Stimulated activated naive B cell treated with anti-CD40 and anti-IgM and Interleukin-4, amounts not matched to agents 10 μg/mL and 1 μg/mL and 100 μg/mL, for 72 hours (primary cell): ENCODE results near the gene UNC5CL.

ENCODE experiments used
- ATAC-seq, 2 donors: fragments of 150-1000 bp; cut with Tn5 transposase; replicated peaks; 2 replicates each; pipeline ENCODE4 v1.10.0; 2021; ENCODE audit warnings: moderate library complexity in 1 of 2
- DNase-seq: peaks from one replicate; pipeline ENCODE4 v3.0.0; 2021
- H3K27ac Mint-ChIP-seq: one replicate; pipeline ENCODE4 v1.8.0; 2022; ENCODE audit warnings: mild to moderate bottlenecking, mixed read lengths
- H3K27me3 Mint-ChIP-seq, 2 donors: one replicate each; pipeline ENCODE4 v1.8.0; 2022; ENCODE audit warnings: mixed read lengths in 2 of 2
- H3K36me3 Mint-ChIP-seq, 2 donors: one replicate each; pipeline ENCODE4 v1.8.0; 2022; ENCODE audit warnings: mixed read lengths in 2 of 2, mild to moderate bottlenecking in 1 of 2
- H3K4me1 Mint-ChIP-seq, 2 donors: one replicate each; pipeline ENCODE4 v1.8.0; 2022; ENCODE audit warnings: mixed read lengths in 2 of 2, mild to moderate bottlenecking in 1 of 2
- H3K4me3 Mint-ChIP-seq, 2 donors: one replicate each; pipeline ENCODE4 v1.8.0; 2022; ENCODE audit warnings: mild to moderate bottlenecking in 2 of 2, mixed read lengths in 2 of 2, moderate library complexity in 1 of 2
- H3K9me3 Mint-ChIP-seq, 2 donors: one replicate each; pipeline ENCODE4 v1.8.0; 2022; ENCODE audit warnings: mixed read lengths in 2 of 2, mild to moderate bottlenecking in 1 of 2

The UNC5CL gene, protein sequence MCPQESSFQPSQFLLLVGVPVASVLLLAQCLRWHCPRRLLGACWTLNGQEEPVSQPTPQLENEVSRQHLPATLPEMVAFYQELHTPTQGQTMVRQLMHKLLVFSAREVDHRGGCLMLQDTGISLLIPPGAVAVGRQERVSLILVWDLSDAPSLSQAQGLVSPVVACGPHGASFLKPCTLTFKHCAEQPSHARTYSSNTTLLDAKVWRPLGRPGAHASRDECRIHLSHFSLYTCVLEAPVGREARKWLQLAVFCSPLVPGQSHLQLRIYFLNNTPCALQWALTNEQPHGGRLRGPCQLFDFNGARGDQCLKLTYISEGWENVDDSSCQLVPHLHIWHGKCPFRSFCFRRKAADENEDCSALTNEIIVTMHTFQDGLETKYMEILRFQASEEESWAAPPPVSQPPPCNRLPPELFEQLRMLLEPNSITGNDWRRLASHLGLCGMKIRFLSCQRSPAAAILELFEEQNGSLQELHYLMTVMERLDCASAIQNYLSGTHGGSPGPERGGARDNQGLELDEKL

DNA sequence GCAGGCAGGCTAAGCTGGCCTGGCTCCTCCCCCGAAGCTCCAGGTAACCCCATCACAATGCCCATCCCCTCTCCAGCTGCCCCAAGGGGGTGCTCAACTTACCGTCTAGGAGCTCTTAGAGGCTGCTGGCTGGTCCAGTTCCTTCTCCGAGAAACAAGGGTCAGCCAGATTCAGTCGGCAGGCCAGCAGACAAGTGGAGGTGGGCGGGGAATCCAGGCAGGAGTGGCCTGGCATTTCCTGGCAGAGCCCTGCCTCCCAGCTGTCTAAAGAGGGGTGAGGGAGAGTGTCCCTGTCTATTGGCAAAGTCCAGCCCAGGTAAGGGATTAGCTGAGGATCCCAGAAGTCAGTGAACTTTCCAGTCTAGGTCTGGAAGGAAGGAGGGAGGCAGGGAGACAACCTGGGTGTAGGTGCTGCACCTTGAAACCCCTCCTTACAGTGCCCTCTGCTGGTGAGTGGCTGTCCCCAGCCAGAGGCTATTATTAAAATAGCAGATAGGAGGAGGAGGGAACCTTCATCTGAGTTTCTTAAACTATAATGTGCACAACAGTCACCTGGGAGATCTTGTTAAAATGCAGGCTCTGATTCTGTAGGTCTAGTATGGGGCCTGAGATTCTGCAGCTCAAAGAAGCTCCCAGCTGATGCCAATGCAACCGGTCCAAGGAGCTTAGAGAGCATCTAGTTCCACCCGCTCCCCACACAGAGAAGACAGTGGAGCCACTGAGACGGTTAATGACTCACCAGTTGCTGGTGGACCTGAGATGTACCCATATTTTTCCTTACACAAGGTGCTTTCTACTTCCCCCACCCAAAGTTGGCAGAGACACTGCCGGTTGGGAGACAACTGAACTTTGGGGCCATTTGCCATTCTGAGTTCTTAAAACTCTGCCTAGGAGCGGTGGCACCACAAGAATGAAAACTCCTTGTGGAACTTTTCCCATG lies at the start of gene UNC5CL:
TSS of gene UNC5CL (minus strand) at position 162 of the 939 bp plus-strand sequence. CDS start 4,147 bp downstream, outside the sequence.
- Mint-ChIP-seq H3K4me1 (peaks cover 4 to 8% of the 10 kb centered on the region in 2 donors), H3K27me3 (no peaks in the 10 kb centered on the region), H3K9me3 (no peaks in the 10 kb centered on the region), H3K4me3 (no peak within 1 kb of the TSS), H3K27ac (no peak within 1 kb of the TSS), H3K36me3 (peaks cover 0 to 15% of the 10 kb centered on the region in 2 donors)
- DNase-seq = no peak
- ATAC-seq = peak; percentile 73 to 78

DNA sequence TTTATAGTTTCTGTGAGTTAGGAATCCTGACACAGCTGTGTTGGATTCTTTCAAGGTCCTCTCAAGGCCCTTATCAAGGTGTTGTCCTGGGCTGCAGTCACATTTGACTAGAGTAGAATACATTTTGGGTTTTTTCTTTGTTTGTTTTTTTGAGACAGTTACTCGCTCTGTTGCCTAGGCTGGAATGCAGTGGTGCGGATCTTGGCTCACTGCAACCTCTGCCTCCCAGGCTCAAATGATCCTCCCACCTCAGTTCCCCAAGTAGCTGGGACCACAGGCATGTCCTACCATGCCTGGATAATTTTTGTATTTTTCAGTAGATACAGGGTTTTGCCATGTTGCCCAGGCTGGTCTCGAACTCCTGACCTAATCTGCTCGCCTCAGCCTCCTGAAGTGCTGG lies 49.4 kb upstream of the UNC5CL start:
- no peak overlapping the region for H3K4me3 Mint-ChIP-seq
- no peaks in the 10 kb centered on the region for H3K9me3 Mint-ChIP-seq
- peaks cover 13 to 45% of the 10 kb centered on the region in 2 donors for H3K36me3 Mint-ChIP-seq
- no peaks in the 10 kb centered on the region for H3K27me3 Mint-ChIP-seq
- H3K4me1 Mint-ChIP-seq = peaks cover 0 to 2% of the 10 kb centered on the region in 2 donors
- no peak for DNase-seq
- no peak for ATAC-seq
- no peak overlapping the region for H3K27ac Mint-ChIP-seq

DNA sequence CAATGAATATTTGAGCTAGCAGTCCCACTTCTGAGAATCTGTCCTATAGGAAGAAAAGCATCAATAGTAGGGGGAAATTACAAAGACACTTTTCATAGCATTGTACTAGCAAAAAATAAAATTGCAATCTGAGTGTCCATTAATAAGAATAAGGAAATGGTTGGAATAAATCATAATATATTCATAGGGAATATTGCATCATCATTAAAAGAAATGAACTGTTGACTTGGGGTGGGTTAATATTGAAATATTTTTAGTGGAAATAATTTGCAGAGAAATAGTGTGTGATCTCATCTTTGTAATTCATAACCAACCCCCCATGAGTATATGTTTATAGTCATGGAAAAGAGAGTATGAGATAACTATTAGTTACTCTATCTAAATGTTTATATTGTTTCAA lies 46.2 kb upstream of the UNC5CL start:
- Mint-ChIP-seq H3K27me3 (no peaks in the 10 kb centered on the region), H3K36me3 (peaks cover 22 to 47% of the 10 kb centered on the region in 2 donors), H3K4me1 (peaks cover 7 to 10% of the 10 kb centered on the region in 2 donors), H3K4me3 (no peak overlapping the region), H3K9me3 (no peaks in the 10 kb centered on the region), H3K27ac (no peak overlapping the region)
- no peak for DNase-seq
- ATAC-seq = no peak

DNA sequence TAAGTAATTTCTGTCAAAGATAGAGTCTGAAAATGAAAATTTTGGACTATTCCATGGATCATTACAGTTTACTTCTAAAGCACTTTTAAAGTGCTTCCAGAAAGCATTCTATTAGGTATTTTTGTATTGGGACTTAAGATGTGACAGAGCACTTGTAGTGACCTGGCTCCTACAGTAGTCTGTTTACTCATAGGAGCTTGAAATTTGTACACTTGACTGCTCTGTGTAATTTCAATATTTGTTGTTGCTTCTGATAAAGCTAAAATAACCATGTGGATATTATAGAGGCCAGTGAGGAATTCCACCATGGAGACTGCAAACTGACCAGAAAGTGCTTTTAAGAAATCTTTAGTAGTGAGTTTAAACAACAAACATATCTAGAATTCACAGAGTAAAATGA lies 44.1 kb upstream of the UNC5CL start:
- no peaks in the 10 kb centered on the region for H3K9me3 Mint-ChIP-seq
- DNase-seq (no peak), ATAC-seq (no peak)
- peaks cover 9 to 21% of the 10 kb centered on the region in 2 donors for H3K4me1 Mint-ChIP-seq
- H3K4me3 Mint-ChIP-seq = no peak overlapping the region
- H3K27me3 Mint-ChIP-seq = no peaks in the 10 kb centered on the region
- H3K27ac Mint-ChIP-seq = no peak overlapping the region
- peaks cover 25 to 49% of the 10 kb centered on the region in 2 donors for H3K36me3 Mint-ChIP-seq

DNA sequence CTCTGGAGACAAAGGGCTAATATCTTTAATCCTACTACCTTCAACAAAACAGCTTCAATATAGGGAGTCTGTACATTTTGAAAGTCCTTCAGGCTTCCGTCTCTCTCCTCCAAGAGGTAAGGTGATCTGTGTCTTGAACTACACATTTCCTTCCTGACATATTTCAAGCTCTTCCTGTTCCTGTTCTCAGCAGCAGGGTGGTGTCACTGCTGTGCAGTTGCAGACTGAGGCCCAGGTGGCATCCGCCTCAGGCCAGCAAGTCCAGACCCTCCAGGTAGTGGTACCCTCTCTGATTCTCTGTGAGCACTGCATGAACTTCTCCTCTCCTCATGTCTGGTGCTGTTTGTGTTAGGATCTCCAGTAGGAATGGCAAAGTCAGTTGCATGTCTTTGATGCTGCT lies 41.6 kb upstream of the UNC5CL start:
- H3K4me3 Mint-ChIP-seq = peak overlapping the region in 1 of 2 donors; percentile 1
- peak overlapping the region; percentile 72 for H3K27ac Mint-ChIP-seq
- ATAC-seq = no peak
- peaks cover 24 to 43% of the 10 kb centered on the region in 2 donors for H3K36me3 Mint-ChIP-seq
- H3K27me3 Mint-ChIP-seq = no peaks in the 10 kb centered on the region
- no peak for DNase-seq
- no peaks in the 10 kb centered on the region for H3K9me3 Mint-ChIP-seq
- peaks cover 16 to 29% of the 10 kb centered on the region in 2 donors for H3K4me1 Mint-ChIP-seq

DNA sequence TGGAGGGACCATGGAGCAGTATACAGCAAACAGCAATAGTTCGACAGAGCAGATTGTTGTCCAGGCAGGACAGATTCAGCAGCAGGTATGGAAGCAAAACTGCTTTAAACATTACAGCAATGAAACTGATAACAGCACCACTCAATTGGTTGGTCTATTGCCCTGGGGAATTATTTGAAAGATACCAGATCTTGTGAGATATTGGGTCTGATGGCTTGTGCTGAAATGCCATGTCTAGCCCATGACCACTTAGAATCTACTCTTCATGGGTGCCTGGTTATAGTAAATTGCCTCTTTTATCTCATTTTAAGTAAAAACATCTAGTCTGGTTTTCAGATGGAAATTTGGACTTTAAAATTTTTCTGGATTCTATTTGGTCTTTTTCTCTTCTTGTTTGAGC lies 40.1 kb upstream of the UNC5CL start:
- Mint-ChIP-seq H3K4me3 (no peak overlapping the region), H3K27ac (no peak overlapping the region), H3K4me1 (peaks cover 28 to 45% of the 10 kb centered on the region in 2 donors), H3K36me3 (peaks cover 25 to 45% of the 10 kb centered on the region in 2 donors), H3K27me3 (no peaks in the 10 kb centered on the region), H3K9me3 (no peaks in the 10 kb centered on the region)
- no peak for ATAC-seq
- DNase-seq = no peak

DNA sequence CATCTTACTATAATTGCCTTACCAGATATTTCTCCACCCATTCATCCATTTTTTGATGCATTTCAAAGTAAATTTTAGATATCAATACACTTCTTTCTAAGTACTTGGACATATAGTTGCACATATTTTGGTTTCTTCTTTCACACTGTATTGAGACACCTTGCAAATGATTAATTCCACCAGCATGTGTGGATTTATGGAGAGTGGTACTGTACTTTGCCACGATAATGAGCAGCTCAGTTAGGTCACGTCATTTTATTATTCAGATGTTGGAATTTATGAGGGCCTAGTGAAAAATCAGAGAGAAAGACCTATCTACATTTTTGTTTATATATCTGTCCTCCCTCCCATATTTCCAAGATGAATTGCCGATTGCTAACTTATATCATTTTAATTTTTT lies 39.1 kb upstream of the UNC5CL start:
- Mint-ChIP-seq H3K27ac (no peak overlapping the region), H3K36me3 (peaks cover 25 to 40% of the 10 kb centered on the region in 2 donors), H3K9me3 (no peaks in the 10 kb centered on the region), H3K27me3 (no peaks in the 10 kb centered on the region), H3K4me3 (no peak overlapping the region), H3K4me1 (peaks cover 31 to 51% of the 10 kb centered on the region in 2 donors)
- no peak for DNase-seq
- no peak for ATAC-seq

DNA sequence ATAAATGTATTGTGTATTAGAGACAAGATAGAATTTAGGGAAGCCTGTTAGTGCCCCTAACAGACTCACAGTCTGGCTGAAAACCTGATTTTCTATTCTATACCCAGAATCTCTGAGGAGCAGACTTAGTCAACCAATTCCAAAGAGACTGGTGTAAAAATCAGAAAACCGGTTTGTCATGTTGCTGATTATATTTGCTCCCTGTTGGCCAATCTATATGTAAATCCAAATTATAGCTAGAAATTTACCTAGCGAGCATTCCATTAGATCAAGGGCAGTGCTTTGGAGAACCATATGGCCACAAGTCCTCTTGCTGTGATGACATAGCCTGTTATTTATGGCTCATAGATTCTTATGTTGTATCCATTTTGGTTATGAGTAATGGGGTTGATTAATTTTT lies 38.5 kb upstream of the UNC5CL start:
- Mint-ChIP-seq H3K9me3 (no peaks in the 10 kb centered on the region), H3K4me1 (peaks cover 31 to 51% of the 10 kb centered on the region in 2 donors), H3K4me3 (no peak overlapping the region), H3K27me3 (no peaks in the 10 kb centered on the region), H3K27ac (no peak overlapping the region), H3K36me3 (peaks cover 25 to 38% of the 10 kb centered on the region in 2 donors)
- no peak for DNase-seq
- no peak for ATAC-seq

DNA sequence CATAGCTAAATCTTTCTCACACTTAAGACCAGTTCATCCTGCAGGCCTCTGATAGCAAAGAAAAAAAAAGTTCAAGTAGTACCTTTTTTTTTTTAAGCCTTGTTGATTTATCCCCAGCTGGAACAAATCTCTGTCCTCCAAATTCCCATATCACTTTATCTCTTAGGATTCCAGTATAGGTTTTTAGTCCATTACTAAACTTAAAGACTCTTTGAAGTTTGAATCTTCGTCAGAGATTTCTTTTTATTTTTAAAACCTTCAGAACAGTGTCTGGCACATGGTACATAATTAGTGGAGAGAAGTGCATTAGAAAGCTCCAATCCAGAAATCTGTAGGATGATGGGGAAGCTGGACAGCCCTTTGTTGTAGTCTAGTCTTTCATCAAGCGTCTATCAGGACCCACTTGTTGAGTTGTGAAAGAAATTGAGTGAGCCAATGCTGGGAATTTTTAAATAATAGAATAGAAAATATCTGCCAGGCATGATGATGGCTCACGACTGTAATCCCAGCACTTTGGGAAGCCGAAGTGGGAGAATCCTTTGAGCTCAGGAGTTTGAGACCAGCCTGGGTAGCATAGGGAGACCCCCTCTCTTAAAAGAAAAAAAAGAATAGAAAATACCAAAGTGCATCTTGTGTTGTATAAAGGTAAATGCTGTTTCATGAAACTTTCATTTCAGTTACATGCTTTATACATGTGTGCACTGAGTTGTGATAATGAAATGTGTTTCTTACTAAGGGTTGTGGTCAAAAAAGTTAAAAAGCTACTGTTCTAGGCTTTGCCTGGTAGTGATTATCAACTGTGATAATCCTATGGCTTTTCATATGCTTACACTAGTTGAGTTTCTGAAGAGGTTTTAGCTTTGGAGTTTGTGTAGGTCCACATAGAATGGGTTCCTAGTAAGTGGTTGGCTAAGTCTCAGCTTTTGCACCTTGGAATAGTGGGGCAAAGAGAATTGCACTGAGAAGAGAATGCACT lies 36.9 kb upstream of the UNC5CL start:
- ATAC-seq = no peak
- Mint-ChIP-seq H3K4me1 (peaks cover 31 to 54% of the 10 kb centered on the region in 2 donors), H3K27me3 (no peaks in the 10 kb centered on the region), H3K9me3 (no peaks in the 10 kb centered on the region), H3K27ac (peak overlapping the region; percentile 47), H3K36me3 (peaks cover 16 to 31% of the 10 kb centered on the region in 2 donors), H3K4me3 (peak overlapping the region; percentile 5 to 17)
- DNase-seq = no peak

DNA sequence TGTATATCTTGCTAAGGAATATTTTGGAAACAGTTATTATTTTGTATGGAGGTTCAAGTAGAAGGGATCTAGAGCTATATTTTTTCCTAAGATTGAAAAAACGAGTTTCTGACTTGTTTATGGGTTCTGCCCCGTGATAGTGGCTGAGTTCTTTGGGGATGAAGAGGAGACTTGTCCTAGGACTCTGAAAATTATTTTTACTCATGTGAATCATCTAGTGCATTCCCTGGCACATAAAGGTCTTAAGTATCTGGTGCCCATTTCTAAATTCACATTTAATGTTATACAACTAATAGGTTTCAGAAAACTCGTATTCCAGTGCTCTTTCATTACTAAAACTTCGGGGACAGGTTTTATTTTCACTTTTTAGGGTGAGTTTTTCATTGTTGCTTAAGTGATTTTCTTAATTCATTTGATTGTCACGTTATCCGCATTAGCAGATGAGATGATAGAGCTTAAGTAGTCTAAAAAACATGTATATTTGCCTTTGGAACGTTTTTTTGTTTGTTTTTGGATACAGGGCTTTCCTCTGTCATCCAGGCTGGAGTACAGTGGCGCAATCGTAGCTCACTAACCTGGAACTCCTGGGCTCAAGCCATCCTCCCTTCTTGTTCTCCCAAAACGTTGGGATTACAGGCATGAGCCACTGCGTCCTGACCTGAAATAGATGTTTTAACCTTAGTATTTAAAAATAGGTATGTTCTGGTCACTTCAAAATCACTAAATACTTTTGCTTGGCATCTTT lies 35.8 kb upstream of the UNC5CL start:
- no peak for DNase-seq
- H3K4me1 Mint-ChIP-seq = peaks cover 29 to 50% of the 10 kb centered on the region in 2 donors
- H3K27me3 Mint-ChIP-seq = no peaks in the 10 kb centered on the region
- no peaks in the 10 kb centered on the region for H3K9me3 Mint-ChIP-seq
- peak overlapping the region; percentile 92 to 96 for H3K4me3 Mint-ChIP-seq
- H3K27ac Mint-ChIP-seq = peak overlapping the region; percentile 96
- H3K36me3 Mint-ChIP-seq = peaks cover 8 to 22% of the 10 kb centered on the region in 2 donors
- no peak for ATAC-seq

DNA sequence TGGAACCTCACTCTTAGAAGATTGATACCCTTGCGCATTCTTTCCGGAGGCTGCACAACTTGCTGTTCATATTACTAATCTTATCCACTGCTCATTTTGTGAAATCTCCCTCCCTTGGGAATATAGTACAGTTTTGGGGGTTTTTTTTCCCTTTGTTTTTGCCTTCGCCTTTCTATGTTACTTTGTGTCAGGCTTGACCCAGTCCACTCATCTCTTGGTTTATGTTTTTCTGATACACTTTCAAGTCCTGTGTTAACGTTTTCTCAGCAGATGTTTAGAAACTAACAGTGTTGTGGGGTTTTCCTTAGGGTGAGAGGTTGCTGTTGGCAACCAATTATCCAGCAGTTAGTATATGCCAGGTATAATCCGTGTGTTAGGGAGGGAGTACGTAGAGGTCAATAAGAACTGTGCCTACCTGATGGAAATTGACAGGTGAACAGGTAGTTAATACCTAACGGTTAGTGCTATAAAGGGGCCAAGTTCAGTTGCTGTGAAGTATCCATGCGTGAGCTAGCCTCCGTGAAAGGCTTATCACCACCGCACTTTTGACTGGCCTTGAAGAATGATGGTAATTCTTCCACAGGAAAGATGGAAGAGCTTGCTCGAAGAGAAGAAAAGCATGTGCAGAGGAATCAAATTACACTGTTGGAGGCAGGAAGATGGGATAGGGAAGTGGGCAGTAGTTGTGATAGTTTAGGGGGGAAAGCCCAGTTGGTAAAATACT lies 35.1 kb upstream of the UNC5CL start:
- ATAC-seq (no peak), DNase-seq (no peak)
- no peaks in the 10 kb centered on the region for H3K9me3 Mint-ChIP-seq
- peak overlapping the region; percentile 92 to 96 for H3K4me3 Mint-ChIP-seq
- peaks cover 29 to 47% of the 10 kb centered on the region in 2 donors for H3K4me1 Mint-ChIP-seq
- H3K36me3 Mint-ChIP-seq = peaks cover 8 to 19% of the 10 kb centered on the region in 2 donors
- peak overlapping the region; percentile 96 for H3K27ac Mint-ChIP-seq
- no peaks in the 10 kb centered on the region for H3K27me3 Mint-ChIP-seq

DNA sequence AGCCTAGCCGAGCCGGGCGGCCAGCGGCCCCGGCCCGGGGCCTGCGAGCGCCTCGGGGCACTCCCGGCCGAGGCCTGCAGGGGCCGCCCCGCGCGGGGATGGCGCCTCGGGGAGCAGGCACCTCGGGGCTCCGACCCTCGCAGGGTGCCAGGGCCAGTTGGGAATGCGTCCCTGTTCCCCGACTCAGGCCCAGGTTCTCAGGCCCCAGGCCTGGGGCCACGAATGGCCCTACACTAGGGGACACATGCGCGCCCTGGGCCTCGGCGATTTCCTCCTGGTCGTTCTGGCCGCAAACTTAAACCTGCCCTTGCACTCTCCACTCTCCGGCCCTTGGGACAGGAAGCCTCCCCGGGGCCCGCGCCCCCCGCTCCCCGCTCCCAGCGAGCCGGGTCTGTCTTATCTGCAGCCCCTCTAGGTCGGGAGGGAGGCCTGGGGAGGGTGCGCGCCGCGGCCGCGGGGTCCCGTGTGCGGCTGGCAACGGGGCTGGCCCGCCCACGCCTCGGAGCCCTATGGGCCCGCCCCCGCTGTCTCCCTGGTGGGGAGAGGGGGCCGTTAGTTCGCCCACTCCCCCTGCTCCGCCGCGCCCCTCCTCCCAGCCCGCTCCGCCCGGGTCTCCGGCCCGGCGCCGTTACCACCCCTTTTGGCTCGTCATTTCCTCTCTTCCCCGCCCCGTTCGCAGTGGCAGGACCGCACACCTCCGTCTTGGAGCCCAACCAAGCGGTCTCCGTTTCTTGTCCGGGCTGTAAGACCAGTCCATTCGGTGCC lies 34.4 kb upstream of the UNC5CL start:
- H3K27ac Mint-ChIP-seq = peak overlapping the region; percentile 99
- DNase-seq = peak; percentile 74
- no peaks in the 10 kb centered on the region for H3K9me3 Mint-ChIP-seq
- no peaks in the 10 kb centered on the region for H3K27me3 Mint-ChIP-seq
- H3K4me1 Mint-ChIP-seq = peaks cover 27 to 42% of the 10 kb centered on the region in 2 donors
- peaks cover 6 to 15% of the 10 kb centered on the region in 2 donors for H3K36me3 Mint-ChIP-seq
- peak; percentile 25 to 26 for ATAC-seq
- peak overlapping the region; percentile 92 to 97 for H3K4me3 Mint-ChIP-seq
